Activated T-cell treated with anti-CD3 and anti-CD28 coated beads for 24 hours (primary cell): ENCODE measurements around the gene EBPL.
"Not testable (repeated sequence)": the region's sequence is repeated elsewhere in the genome, so short reads cannot be mapped to it uniquely, and the experiment has no call there.

Experiments used
- DNase-seq: peaks from one replicate; pipeline ENCODE4 v3.0.0-alpha.2; 2020; ENCODE audit warnings: low read depth

The EBPL gene

GRCh38 chr13:49690995-49691784, at the start of gene EBPL:
Gene EBPL, minus strand, starts transcription at chr13:49691486. Its CDS starts 62 bp downstream, at chr13:49691424.
- DNase-seq = peak; percentile 89

GRCh38 chr13:49740870-49741269, 49.6 kb upstream of the EBPL start:
- DNase-seq = no peak

- no peak for DNase-seq
These were observed 48.4 kb upstream of the EBPL start for GRCh38 chr13:49739498-49740187.

- no peak for DNase-seq
These were observed 42.1 kb upstream of the EBPL start for GRCh38 chr13:49733181-49733951.

GRCh38 chr13:49731766-49732165, 40.5 kb upstream of the EBPL start:
- no peak for DNase-seq

- DNase-seq = no peak
These were observed 25.3 kb upstream of the EBPL start for GRCh38 chr13:49716615-49717014.

GRCh38 chr13:49714757-49715156, 23.5 kb upstream of the EBPL start:
- DNase-seq = no peak

- DNase-seq = no peak
These were observed 20.1 kb upstream of the EBPL start for GRCh38 chr13:49711218-49711863.

GRCh38 chr13:49704264-49704663, 13.0 kb upstream of the EBPL start:
- not testable (repeated sequence) for DNase-seq

- no peak for DNase-seq
These were observed 10.2 kb upstream of the EBPL start for GRCh38 chr13:49701491-49701890.

GRCh38 chr13:49697468-49697867, 6.2 kb upstream of the EBPL start:
- no peak for DNase-seq

GRCh38 chr13:49694446-49694845, 3.2 kb upstream of the EBPL start:
- DNase-seq = no peak

GRCh38 chr13:49693877-49694276, 2.6 kb upstream of the EBPL start:
- no peak for DNase-seq

GRCh38 chr13:49693191-49693733, 2.0 kb upstream of the EBPL start:
- DNase-seq = no peak

GRCh38 chr13:49690133-49690994, 922 bp downstream of the EBPL start:
- DNase-seq = no peak

- DNase-seq = no peak
These were observed 7.8 kb downstream of the EBPL start for GRCh38 chr13:49683489-49683888.

- DNase-seq = no peak
These were observed 9.3 kb downstream of the EBPL start for GRCh38 chr13:49681842-49682435.

GRCh38 chr13:49679246-49679645, 12.0 kb downstream of the EBPL start:
- DNase-seq = no peak

GRCh38 chr13:49678191-49678914, 12.9 kb downstream of the EBPL start:
- DNase-seq = no peak
